ENCODE results near the gene PLA2G12A.

The PLA2G12A gene

GRCh38 chr4:109733728-109734127 is 3.9 kb upstream of the PLA2G12A start:
- TF ChIP-seq CEBPB (IDR thresholded peaks at IDR 0.05) (no peak), EP300 (IDR thresholded peaks at IDR 0.05; ENCODE audit: borderline replicate concordance) (no peak), NFIC (IDR thresholded peaks at IDR 0.05) (no peak), CREB1 (IDR thresholded peaks at IDR 0.05; ENCODE audit: low read depth) (no peak), TCF12 (IDR thresholded peaks at IDR 0.05; ENCODE audit: low read depth) (no peak), RAD21 (IDR thresholded peaks at IDR 0.05; ENCODE audit: low read depth) (no peak), REST (IDR thresholded peaks at IDR 0.05; ENCODE audit: low read depth) (no peak), TEAD4 (IDR thresholded peaks at IDR 0.05) (no peak)

DNA sequence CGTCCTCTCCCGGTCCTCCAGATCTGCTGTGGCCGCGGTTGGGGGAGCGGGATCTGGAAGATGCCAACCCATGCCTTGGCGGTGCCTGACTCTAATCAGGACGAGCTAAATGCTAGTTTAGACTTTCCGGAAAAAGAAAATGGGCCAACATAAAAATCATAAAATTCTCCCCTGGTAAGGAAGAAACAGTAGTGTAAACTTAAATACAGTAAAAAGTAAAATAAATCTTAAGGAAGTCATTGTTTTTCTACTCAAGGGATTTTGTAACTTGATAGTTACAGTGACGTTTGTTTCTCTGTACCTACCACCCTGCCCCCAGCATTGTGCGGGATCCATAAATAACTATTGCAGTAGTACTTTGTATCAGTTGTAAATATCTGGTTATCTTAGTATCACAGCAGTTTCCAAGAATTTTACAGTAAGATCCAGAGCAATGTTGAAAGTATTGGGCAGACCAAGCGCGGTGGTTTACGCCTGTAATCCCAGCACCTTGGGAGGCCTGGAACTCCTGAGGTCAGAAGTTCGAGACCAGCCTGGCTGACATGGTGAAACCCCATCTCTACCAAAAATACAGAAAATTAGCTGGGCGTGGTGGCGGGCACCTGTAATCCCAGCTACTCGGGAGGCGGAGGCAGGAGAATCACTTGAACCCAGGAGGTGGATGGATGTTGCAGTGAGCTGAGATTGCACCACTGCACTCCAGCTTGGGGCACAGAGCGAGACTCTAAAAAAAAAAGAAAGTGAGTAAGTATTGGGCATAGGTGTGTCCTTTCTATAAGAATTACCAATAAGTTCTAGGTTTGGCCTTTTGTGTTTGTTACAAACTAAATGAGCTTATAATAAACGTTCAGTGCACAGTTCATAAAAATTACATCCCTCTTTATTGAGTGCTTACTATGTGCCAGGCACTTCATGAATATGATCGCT is 1.0 kb upstream of the PLA2G12A start:
- TF ChIP-seq, protein P1, sequence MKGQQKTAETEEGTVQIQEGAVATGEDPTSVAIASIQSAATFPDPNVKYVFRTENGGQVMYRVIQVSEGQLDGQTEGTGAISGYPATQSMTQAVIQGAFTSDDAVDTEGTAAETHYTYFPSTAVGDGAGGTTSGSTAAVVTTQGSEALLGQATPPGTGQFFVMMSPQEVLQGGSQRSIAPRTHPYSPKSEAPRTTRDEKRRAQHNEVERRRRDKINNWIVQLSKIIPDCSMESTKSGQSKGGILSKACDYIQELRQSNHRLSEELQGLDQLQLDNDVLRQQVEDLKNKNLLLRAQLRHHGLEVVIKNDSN (IDR thresholded peaks at IDR 0.05), result no peak
- TF ChIP-seq FOXM1 (IDR thresholded peaks at IDR 0.05; ENCODE audit: borderline replicate concordance, low read depth) (no peak), CREB1 (IDR thresholded peaks at IDR 0.05; ENCODE audit: low read depth) (no peak), CEBPB (IDR thresholded peaks at IDR 0.05) (no peak), EGR1 (IDR thresholded peaks at IDR 0.05) (no peak), EP300 (IDR thresholded peaks at IDR 0.05; ENCODE audit: borderline replicate concordance) (no peak), TEAD4 (IDR thresholded peaks at IDR 0.05) (no peak), RAD21 (IDR thresholded peaks at IDR 0.05; ENCODE audit: low read depth) (no peak), REST (IDR thresholded peaks at IDR 0.05; ENCODE audit: low read depth) (no peak), ZBTB7A (IDR thresholded peaks at IDR 0.05; ENCODE audit: low read depth) (no peak), NFIC (IDR thresholded peaks at IDR 0.05) (no peak), TAF1 (IDR thresholded peaks at IDR 0.05; ENCODE audit: low read depth) (no peak), TCF12 (IDR thresholded peaks at IDR 0.05; ENCODE audit: low read depth) (no peak), YY1 (IDR thresholded peaks at IDR 0.05; ENCODE audit: low read depth) (no peak)

DNA sequence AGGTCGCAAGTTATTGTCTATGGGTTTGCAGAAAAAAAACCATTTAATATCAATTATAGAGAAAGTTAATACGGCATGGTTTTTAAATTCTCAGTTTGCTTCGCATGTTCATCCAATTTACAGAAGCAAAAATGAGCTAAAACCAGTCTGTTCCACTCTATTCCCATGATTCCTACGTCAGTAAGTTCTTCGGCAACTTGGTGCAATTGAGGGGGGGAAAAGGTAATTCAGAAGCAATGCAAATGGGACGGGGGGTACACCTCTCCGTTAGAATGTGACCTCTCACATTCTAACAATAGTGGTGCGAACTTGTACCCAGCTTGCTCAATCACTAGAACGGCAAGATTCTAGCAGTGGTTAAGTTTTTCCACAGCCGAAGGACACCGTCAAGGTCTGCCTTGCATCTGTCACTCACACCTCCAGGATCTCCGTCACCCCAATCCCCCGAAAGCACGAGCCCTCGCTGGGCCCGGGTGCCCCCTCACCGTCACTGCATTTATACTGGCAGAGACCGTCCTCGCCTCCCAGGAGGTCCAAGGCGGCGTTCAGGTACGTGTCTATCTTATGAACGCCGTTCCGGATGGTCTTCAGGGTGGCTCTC is 653 bp downstream of the PLA2G12A start:
- TF ChIP-seq FOXM1 (IDR thresholded peaks at IDR 0.05; ENCODE audit: borderline replicate concordance, low read depth) (no peak), EP300 (IDR thresholded peaks at IDR 0.05; ENCODE audit: borderline replicate concordance) (no peak), YY1 (IDR thresholded peaks at IDR 0.05; ENCODE audit: low read depth) (no peak), TEAD4 (IDR thresholded peaks at IDR 0.05) (no peak), RAD21 (IDR thresholded peaks at IDR 0.05; ENCODE audit: low read depth) (no peak), CREB1 (IDR thresholded peaks at IDR 0.05; ENCODE audit: low read depth) (no peak), ZBTB7A (IDR thresholded peaks at IDR 0.05; ENCODE audit: low read depth) (no peak), TAF1 (IDR thresholded peaks at IDR 0.05; ENCODE audit: low read depth) (no peak), CEBPB (IDR thresholded peaks at IDR 0.05) (no peak), MAX (IDR thresholded peaks at IDR 0.05) (no peak), REST (IDR thresholded peaks at IDR 0.05; ENCODE audit: low read depth) (no peak), TCF12 (IDR thresholded peaks at IDR 0.05; ENCODE audit: low read depth) (no peak), NFIC (IDR thresholded peaks at IDR 0.05) (no peak), EGR1 (IDR thresholded peaks at IDR 0.05) (no peak)

DNA sequence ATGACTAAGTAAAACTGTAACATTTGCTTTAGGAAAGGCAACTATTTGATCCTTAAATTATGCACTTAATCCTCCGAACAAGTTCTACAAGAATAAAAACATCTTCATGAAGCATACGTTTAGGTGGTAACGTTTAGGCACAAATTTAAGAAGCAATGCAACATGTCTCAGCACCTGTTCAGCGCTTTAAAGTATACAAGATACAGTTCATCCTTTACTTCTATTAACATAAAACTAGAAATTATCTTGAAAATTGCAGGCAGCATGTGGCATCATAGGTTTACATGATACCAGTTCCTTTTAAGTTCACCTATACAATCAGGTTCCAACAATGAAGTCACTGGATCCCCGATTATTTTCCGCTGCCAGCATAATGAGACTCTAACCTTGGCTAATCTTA is 1.5 kb downstream of the PLA2G12A start:
- TF ChIP-seq NFIC (IDR thresholded peaks at IDR 0.05), result no peak
- no peak for TF ChIP-seq ZBTB7A (IDR thresholded peaks at IDR 0.05; ENCODE audit: low read depth)
- no peak for TF ChIP-seq CEBPB (IDR thresholded peaks at IDR 0.05)
- TF ChIP-seq TAF1 (IDR thresholded peaks at IDR 0.05; ENCODE audit: low read depth), result no peak
- TF ChIP-seq EP300 (IDR thresholded peaks at IDR 0.05; ENCODE audit: borderline replicate concordance), result no peak
- no peak for TF ChIP-seq TEAD4 (IDR thresholded peaks at IDR 0.05)
- TF ChIP-seq EGR1 (IDR thresholded peaks at IDR 0.05), result no peak
- no peak for TF ChIP-seq REST (IDR thresholded peaks at IDR 0.05; ENCODE audit: low read depth)
- no peak for TF ChIP-seq FOXM1 (IDR thresholded peaks at IDR 0.05; ENCODE audit: borderline replicate concordance, low read depth)
- TF ChIP-seq RAD21 (IDR thresholded peaks at IDR 0.05; ENCODE audit: low read depth), result no peak
- TF ChIP-seq TCF12 (IDR thresholded peaks at IDR 0.05; ENCODE audit: low read depth), result no peak
- TF ChIP-seq CREB1 (IDR thresholded peaks at IDR 0.05; ENCODE audit: low read depth), result no peak
- no peak for TF ChIP-seq YY1 (IDR thresholded peaks at IDR 0.05; ENCODE audit: low read depth)
- no peak for TF ChIP-seq MAX (IDR thresholded peaks at IDR 0.05)

Data from Ishikawa (cell line).